HG02870 (cell line): ENCODE data around the gene ZNF784.

Source experiments
- ATAC-seq: cut with Tn5 transposase; IDR thresholded peaks from one replicate; pipeline ENCODE4 v1.9.1; 2021; ENCODE audit warnings: mild to moderate bottlenecking, moderate library complexity; ENCODE audit not compliant: unreplicated experiment

ZNF784 gene

GRCh38 chr19:55656988-55657747 lies 32.8 kb upstream of the ZNF784 start:
- ATAC-seq: no peak

DNA sequence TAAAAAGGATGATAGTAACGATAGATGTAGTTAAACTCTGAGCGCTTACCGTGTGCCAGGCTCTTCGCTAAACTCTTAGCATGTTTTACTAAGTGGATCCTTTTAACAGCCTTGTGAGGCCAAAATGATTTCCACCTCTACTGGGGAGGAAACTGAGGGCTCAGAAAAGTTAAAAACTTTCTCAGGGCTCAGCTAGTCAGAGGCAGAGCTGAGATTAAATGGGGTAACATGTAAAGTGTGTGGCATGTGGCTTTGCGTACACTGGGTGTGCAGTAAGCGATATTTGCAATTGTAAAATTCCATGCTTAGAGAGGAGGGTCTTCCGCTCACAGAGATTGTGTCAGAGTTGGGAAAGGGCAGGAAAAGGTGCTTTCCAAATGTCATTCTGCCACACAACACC lies 32.2 kb upstream of the ZNF784 start:
- no peak for ATAC-seq

DNA sequence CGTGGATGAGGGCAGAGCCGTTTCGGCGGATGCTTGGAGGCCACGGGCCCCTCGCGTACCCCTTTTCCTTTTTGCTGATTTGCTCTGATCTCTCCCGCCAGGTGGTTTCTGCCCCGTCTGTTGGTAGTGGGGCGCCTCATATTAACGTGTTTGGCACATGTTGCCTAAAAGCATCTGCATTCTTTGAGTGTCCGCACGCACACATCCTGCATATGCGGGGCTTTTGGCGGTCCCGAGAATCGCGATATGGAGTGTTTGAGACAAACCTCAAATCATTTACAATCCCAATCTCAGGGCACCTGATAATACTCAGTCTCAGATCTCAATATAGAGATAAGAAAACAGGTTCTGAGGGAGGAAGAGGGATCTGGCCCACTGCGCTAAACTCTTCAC lies 31.3 kb upstream of the ZNF784 start:
- ATAC-seq: no peak

GRCh38 chr19:55654868-55655647 lies 30.7 kb upstream of the ZNF784 start, which contains the start of gene U2AF2:
U2AF2 (plus strand) TSS chr19:55655035; CDS start chr19:55655105, 70 bp downstream.
- peak; percentile 28 for ATAC-seq

- ATAC-seq: peak; percentile 55
Observed at GRCh38 chr19:55654323-55654867, 30.0 kb upstream of the ZNF784 start.

- peak; percentile 38 for ATAC-seq
Observed at GRCh38 chr19:55653651-55654322, 29.4 kb upstream of the ZNF784 start.

GRCh38 chr19:55652311-55653128 lies 28.2 kb upstream of the ZNF784 start:
- no peak for ATAC-seq

DNA sequence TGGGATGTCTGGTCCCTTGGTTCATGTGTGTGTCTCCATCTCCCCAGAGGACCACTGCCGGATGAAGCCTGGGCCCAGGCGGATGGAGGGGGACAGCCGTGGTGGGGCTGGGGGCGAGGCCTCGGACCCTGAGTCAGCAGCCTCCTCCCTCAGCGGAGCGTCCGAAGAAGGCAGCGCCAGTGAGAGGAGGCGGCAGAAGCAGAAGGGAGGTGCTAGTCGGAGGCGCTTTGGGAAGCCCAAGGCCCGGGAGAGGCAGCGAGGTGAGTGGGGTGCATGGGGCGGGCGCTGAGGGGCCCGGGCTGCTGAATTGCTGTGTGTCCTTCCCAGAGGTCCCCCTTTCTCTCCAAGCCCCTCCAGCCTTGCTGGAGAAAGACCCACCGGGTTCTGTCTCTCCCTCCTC lies 26.9 kb upstream of the ZNF784 start:
- ATAC-seq: no peak

GRCh38 chr19:55650602-55651230 lies 26.4 kb upstream of the ZNF784 start:
- no peak for ATAC-seq

GRCh38 chr19:55650126-55650557 lies 25.8 kb upstream of the ZNF784 start:
- ATAC-seq: no peak

DNA sequence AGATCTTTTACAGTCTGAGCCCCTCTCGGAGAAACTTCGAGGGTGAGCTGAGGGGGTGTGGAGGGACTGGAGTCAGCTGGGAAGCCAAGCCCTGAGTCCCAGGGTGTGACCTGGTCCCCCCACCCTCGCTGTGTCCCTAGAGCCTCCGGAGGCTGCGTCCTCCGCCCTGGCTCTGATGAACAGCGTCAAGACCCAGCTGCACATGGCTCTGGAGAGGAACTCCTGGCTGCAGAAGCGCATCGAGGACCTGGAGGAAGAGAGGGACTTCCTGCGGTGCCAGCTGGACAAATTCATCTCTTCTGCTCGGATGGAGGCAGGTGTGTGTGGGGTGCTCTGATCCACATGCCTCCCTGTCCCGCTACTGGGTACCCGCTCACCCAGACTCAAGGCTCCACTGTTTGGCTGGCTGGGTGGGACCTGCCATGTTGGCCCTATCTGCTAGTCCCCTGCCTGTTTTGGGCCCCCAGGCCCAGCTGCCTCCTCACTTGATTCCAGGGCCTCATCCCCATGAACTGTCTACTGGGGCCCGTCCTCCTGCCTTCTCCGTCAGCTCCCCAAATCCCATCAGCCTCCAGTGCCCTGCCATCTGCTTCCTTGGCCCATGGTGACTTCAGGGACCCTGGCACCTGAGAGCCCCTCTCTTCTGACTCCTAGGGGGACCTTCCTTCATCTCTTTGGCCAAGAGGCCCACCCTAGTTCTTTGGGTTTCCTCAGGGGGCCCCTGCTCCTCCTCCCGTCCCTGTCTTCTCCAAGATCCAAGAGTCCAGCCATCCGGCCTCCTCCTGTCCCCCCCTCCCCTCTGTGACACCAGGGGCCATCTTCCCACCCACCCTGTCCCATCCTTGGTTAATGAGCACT lies 25.1 kb upstream of the ZNF784 start:
- ATAC-seq: no peak

DNA sequence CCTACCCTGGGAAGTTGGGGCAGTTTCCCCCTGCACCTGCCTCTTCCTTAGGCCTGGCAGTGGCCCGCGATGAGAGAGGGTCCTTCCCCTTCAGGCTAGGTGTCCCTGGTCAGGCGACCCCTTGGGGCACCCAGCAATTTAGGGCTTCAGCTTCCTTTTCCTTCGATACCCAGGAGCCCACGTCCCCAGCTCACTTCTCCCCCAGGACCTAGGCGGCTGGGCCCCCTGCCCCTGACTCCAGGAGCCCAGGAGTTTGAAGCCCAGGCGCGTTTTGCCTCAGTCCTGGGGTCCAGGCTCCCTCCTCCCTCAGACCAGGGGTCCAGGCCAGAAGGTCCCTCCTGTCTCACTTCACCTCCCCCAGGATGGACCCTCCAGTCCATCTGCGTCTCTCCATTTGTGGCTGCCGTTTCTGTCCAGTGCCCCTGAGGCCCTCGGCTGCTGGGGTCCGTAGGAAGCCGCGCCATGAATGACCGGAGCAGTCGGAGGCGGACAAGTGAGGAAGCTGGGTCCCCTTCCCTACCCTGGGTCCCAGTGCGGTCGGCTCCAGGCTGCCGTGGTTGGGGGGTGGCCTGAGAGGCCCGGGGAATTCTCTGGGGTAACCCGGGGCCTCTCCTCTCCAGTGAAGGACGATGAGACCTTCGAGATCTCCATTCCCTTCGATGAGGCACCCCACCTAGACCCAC lies 24.4 kb upstream of the ZNF784 start:
- no peak for ATAC-seq

GRCh38 chr19:55647732-55648584 lies 23.6 kb upstream of the ZNF784 start, which contains the start of gene CCDC106:
CCDC106 (plus strand) TSS chr19:55648212; CDS start chr19:55649047, 835 bp downstream.
- no peak for ATAC-seq

DNA sequence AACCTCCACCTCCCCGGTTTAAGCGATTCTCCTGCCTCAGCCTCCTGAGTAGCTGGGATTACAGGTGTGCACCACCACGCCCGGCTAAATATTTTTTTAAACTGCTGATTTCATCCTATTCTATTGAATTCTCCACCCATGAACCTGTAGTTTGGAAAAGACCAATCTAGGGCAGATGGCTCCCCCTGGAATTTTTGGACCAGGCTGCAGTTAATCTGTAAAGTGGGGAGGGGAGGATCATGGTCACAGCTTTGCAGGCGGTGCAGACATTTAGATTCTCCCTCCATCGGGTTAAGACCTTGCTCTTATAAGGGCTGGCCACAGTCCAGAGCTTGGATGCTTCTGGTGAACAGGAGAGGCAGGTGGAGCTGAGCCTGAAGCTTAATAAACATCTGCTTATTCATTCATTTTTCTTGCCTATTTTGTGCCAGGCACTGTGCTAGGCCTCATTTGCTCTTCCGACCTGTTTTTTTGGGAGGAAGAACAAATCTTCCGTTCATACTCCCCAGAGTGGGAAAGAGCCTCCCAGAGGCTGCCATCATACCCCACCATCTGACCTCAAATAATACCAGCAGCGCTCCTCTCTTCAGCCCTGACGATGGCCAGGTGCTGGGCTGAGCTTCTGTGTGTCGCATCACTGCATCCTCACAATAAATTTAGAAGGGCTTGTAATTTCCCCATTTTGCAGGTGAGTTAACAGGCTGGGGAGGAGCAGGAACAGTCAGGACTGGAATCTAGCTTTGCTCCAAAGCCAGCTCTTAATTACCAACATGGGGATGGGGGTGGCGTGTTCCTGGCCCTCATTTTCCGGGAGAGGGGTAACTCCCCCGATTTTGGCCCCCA lies 22.7 kb upstream of the ZNF784 start:
- no peak for ATAC-seq

DNA sequence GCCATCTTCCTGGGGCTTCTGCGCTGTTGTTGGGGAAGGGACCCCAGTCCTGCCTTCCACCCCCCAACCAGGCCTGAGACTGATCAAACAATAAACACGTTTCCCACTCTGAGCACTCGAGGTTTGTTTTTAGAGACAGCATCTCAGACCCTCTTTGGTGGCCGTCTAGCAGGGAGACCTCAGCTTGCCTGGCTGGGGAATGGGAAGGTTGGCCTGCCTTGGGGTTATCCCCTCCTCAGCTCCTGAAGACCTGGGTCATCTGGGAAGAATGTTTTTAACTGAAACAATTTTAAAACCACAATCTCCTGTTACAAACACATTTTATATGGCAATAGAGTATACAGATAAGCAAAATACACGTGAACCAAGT lies 21.1 kb upstream of the ZNF784 start:
- no peak for ATAC-seq

- ATAC-seq: no peak
Observed at GRCh38 chr19:55644842-55645511, 20.6 kb upstream of the ZNF784 start.
